Stomach (tissue), 9 donors: ENCODE results near the gene C19orf81. TPM values are rescaled to one million over a fixed set of nuclear protein-coding genes. Genes with fewer than 3 reads are reported as not detected.

Source experiments
- DNase-seq, 2 donors: peaks; one replicate each; pipeline versions ENCODE4 v3.0.0 to v3.0.0-alpha.2; 2013 to 2019
- H3K27ac ChIP-seq, 5 donors: fragments of 200-600 bp in 4 of 5; sonication (generic) in 4 of 5; one replicate each; pipeline ENCODE4 v1.5.1; 2013 to 2019; ENCODE audit warnings: mild to moderate bottlenecking in 1 of 5, moderate library complexity in 1 of 5
- H3K27me3 ChIP-seq, 3 donors: fragments of 200-600 bp; sonication (generic); one replicate each; pipeline ENCODE4 v1.5.1; 2017 to 2019; ENCODE audit warnings: mixed run types in 1 of 3
- H3K36me3 ChIP-seq, 4 donors: fragments of 200-600 bp; sonication (generic); 1 replicate in 3 of 4; 2 replicates in 1 of 4; pipeline ENCODE4 v1.5.1; 2016 to 2019
- H3K4me1 ChIP-seq, 4 donors: fragments of 200-600 bp; sonication (generic); one replicate each; pipeline ENCODE4 v1.5.1; 2016 to 2019
- H3K4me3 ChIP-seq, 4 donors: fragments of 200-600 bp; sonication (generic) in 3 of 4; one replicate each; pipeline ENCODE4 v1.5.1; 2016 to 2019; ENCODE audit warnings: mild to moderate bottlenecking in 1 of 4
- H3K9me3 ChIP-seq, 4 donors: fragments of 200-600 bp; sonication (generic); one replicate each; pipeline ENCODE4 v1.5.1; 2016 to 2019
- CTCF ChIP-seq, 7 experiments: fragments of 450-650 bp in 4 of 7; fragments of 200-600 bp in 3 of 7; sonication (generic) in 3 of 7; IDR thresholded peaks; one replicate each; pipeline ENCODE4 v1.5.1; 2016 to 2019; ENCODE audit warnings: antibody characterized with exemption in 7 of 7, control low read depth in 2 of 7, mild to moderate bottlenecking in 1 of 7
- EP300 ChIP-seq: sonication (generic); formaldehyde crosslinking; IDR thresholded peaks from one replicate; pipeline ENCODE4 v1.6.1; 2017; ENCODE audit warnings: antibody characterized with exemption
- POLR2A ChIP-seq, 4 donors: fragments of 450-650 bp; IDR thresholded peaks; one replicate each; pipeline ENCODE4 v1.6.1; 2016; ENCODE audit warnings: antibody characterized with exemption in 4 of 4, control low read depth in 2 of 4, mild to moderate bottlenecking in 1 of 4, moderate library complexity in 1 of 4
- POLR2AphosphoS5 ChIP-seq, 3 donors: sonication (generic); formaldehyde crosslinking; IDR thresholded peaks; one replicate each; pipeline ENCODE4 v1.6.1; 2016; ENCODE audit warnings: antibody characterized with exemption in 3 of 3
- WGBS, 5 donors: extraction: QIAGEN DNeasy Blood & Tissue Kit in 3 of 5; methylation state at CpG; one replicate each; pipeline versions ENCODE4 v1.1.5 to v1.1.7; 2013 to 2018; 5-methylcytosine and 5-hydroxymethylcytosine counted together
- intact Hi-C: fragments of 100-400 bp; cut with DNase I; formaldehyde crosslinking; loops from one replicate; pipeline ENCODE4 v1.15.1; 2023; ENCODE audit warnings: low total_unique reads
- polyA plus RNA-seq, 3 donors: library from polyadenylated mRNA; stranded (reverse); fragments of 200-250 nt; gene quantifications; one replicate each; pipeline ENCODE4 v1.2.3, GENCODE V29; 2013
- total RNA-seq, 5 donors: library from RNA; depleted of rRNA; stranded (reverse); fragments of >200 nt; gene quantifications; one replicate each; pipeline versions ENCODE4 v1.1.0 to v1.2.3, GENCODE V29; 2014 to 2016
- donor health status: healthy with polysubstance abuse.
- donor health status: Bipolar disorder and iron deficiency.
- donor health status: healthy.

Gene C19orf81
- total and polyA plus RNA-seq, 8 donors, result 2.3 TPM; not detected in 7

- Histone ChIP-seq H3K27me3 (peaks cover 15 to 98% (median 47%) of the 10 kb centered on the region in 3 donors), H3K36me3 (no peaks in the 10 kb centered on the region), H3K27ac (no peak overlapping the region), H3K4me3 (no peak overlapping the region), H3K4me1 (no peaks in the 10 kb centered on the region), H3K9me3 (no peaks in the 10 kb centered on the region)
- TF ChIP-seq CTCF (IDR thresholded peaks at IDR 0.05) (no peak), EP300 (no peak), POLR2A (IDR thresholded peaks at IDR 0.05) (no peak), POLR2AphosphoS5 (IDR thresholded peaks at IDR 0.05) (no peak)
- intact Hi-C loops, result no loop called here
- 11 to 20% (median 14%) methylated on average over 30 to 50 of the region's 50 CpGs for WGBS, 5 donors
- DNase-seq, result no peak
Measured at GRCh38 chr19:50686310-50687032, 37.2 kb downstream of the C19orf81 start.

- Histone ChIP-seq H3K9me3 (no peaks in the 10 kb centered on the region), H3K4me3 (no peak overlapping the region), H3K36me3 (no peaks in the 10 kb centered on the region), H3K27me3 (peaks cover 20 to 100% (median 62%) of the 10 kb centered on the region in 3 donors), H3K4me1 (no peaks in the 10 kb centered on the region), H3K27ac (no peak overlapping the region)
- no peak for TF ChIP-seq POLR2AphosphoS5 (IDR thresholded peaks at IDR 0.05)
- TF ChIP-seq CTCF (IDR thresholded peaks at IDR 0.05), result no peak
- TF ChIP-seq POLR2A (IDR thresholded peaks at IDR 0.05), result no peak
- TF ChIP-seq EP300, result no peak
- 55 to 82% (median 63%) methylated on average over 14 to 19 of the region's 19 CpGs for WGBS, 5 donors
- no peak for DNase-seq
- intact Hi-C loops, result no loop called here
Measured at GRCh38 chr19:50688766-50689165, 39.5 kb downstream of the C19orf81 start.

- TF ChIP-seq POLR2AphosphoS5 (IDR thresholded peaks at IDR 0.05), result no peak
- TF ChIP-seq POLR2A (IDR thresholded peaks at IDR 0.05), result no peak
- no peak for TF ChIP-seq EP300
- TF ChIP-seq CTCF (IDR thresholded peaks at IDR 0.05), result no peak
- WGBS, 5 donors, result 74 to 86% (median 80%) methylated on average over 5 to 7 of the region's 7 CpGs
- Histone ChIP-seq H3K36me3 (no peaks in the 10 kb centered on the region), H3K9me3 (no peaks in the 10 kb centered on the region), H3K4me3 (no peak overlapping the region), H3K27me3 (peaks cover 31 to 100% (median 69%) of the 10 kb centered on the region in 3 donors), H3K27ac (no peak overlapping the region), H3K4me1 (peaks cover 0 to 7% (median 1%) of the 10 kb centered on the region in 4 donors)
- intact Hi-C loops, result no loop called here
- no peak for DNase-seq
Measured at GRCh38 chr19:50690439-50690838, 41.2 kb downstream of the C19orf81 start.

- H3K4me3 ChIP-seq, result no peak overlapping the region
- H3K27me3 ChIP-seq, result peaks cover 24 to 100% (median 55%) of the 10 kb centered on the region in 3 donors
- no peaks in the 10 kb centered on the region for H3K9me3 ChIP-seq
- TF ChIP-seq CTCF (IDR thresholded peaks at IDR 0.05), result no peak
- no peak for TF ChIP-seq POLR2AphosphoS5 (IDR thresholded peaks at IDR 0.05)
- no peak for TF ChIP-seq EP300
- TF ChIP-seq POLR2A (IDR thresholded peaks at IDR 0.05), result no peak
- no peak for DNase-seq
- no peaks in the 10 kb centered on the region for H3K36me3 ChIP-seq
- H3K4me1 ChIP-seq, result peaks cover 0 to 7% (median 3%) of the 10 kb centered on the region in 4 donors
- 6 to 8% (median 6%) methylated on average over 9 to 23 of the region's 23 CpGs for WGBS, 5 donors
- intact Hi-C loops, result no loop called here
- H3K27ac ChIP-seq, result no peak overlapping the region
Measured at GRCh38 chr19:50693064-50693975, 44.1 kb downstream of the C19orf81 start.
